ENCODE data around the gene XAB2.

Gene XAB2

DNA sequence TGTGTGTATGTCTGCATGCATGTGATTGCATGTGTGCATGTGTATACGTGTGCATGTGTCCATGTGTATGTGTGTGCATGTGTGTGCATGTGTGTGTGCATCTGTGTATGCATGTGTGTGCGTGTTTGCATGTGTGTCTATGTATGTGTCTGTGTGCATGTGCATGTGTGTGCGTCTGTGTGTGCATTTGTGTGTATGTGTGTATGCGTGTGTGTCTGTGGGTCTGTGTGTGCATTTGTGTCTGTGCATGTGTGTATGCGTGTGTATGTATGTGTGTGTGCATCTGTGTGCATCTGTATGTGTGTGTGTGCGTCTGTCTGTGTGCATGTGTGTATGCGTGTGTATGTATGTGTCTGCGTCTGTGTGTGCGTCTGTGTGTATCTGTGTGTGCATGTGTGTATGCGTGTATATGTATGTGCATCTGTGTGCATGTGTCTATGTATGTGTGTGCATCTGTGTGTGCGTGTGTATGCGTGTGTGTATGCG, 10.6 kb upstream of the XAB2 start:
- Histone ChIP-seq H3K36me3 (ENCODE audit: insufficient read depth, low read depth, low read length) (no peaks in the 10 kb centered on the region), H3K9me3 (ENCODE audit: insufficient read depth, low read depth, low read length) (no peaks in the 10 kb centered on the region), H3K4me1 (ENCODE audit: insufficient read depth, low read length) (no peaks in the 10 kb centered on the region), H3K4me3 (ENCODE audit: low read length) (no peak overlapping the region), H3K9ac (ENCODE audit: low read depth, low read length) (no peak overlapping the region), H3K27ac (ENCODE audit: low read length) (no peak overlapping the region), H3K27me3 (ENCODE audit: insufficient read depth, low read length) (peaks cover 19% of the 10 kb centered on the region)

DNA sequence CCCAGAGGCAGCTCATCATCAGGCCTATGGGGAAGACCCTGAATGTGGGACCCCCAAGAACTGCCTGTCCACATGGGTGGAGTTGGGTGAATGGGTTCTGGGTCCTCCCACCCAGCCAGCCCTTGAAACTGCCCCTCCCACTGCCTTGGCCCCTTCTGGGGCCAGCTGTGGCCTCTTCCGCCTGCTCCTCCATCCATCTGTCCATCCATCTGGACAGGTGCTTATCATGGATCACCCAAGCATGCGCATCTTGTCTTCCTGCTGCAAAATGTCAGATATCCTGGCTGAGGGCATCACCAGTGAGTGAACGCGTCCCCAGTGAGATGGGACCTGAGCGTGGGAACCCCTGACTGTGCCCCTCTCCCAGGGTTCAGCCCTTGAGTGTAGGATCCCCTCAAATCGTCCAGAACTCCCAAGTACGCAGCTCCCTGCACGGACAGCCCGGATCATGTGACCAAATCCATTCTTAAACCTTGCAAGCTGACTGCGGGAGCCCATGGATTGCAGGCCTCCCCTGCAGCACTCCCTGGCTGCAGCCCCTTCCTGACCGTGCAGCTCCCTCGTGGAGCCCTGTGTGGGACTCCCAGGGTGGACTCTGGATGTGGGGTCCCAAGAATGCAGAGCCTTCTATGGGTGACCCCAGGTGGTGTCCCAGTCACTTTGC, 9.6 kb upstream of the XAB2 start:
- H3K36me3 ChIP-seq (ENCODE audit: insufficient read depth, low read depth, low read length): no peaks in the 10 kb centered on the region
- no peaks in the 10 kb centered on the region for H3K4me1 ChIP-seq (ENCODE audit: insufficient read depth, low read length)
- no peaks in the 10 kb centered on the region for H3K9me3 ChIP-seq (ENCODE audit: insufficient read depth, low read depth, low read length)
- peaks cover 28% of the 10 kb centered on the region for H3K27me3 ChIP-seq (ENCODE audit: insufficient read depth, low read length)
- no peak overlapping the region for H3K9ac ChIP-seq (ENCODE audit: low read depth, low read length)
- no peak overlapping the region for H3K27ac ChIP-seq (ENCODE audit: low read length)
- H3K4me3 ChIP-seq (ENCODE audit: low read length): no peak overlapping the region

DNA sequence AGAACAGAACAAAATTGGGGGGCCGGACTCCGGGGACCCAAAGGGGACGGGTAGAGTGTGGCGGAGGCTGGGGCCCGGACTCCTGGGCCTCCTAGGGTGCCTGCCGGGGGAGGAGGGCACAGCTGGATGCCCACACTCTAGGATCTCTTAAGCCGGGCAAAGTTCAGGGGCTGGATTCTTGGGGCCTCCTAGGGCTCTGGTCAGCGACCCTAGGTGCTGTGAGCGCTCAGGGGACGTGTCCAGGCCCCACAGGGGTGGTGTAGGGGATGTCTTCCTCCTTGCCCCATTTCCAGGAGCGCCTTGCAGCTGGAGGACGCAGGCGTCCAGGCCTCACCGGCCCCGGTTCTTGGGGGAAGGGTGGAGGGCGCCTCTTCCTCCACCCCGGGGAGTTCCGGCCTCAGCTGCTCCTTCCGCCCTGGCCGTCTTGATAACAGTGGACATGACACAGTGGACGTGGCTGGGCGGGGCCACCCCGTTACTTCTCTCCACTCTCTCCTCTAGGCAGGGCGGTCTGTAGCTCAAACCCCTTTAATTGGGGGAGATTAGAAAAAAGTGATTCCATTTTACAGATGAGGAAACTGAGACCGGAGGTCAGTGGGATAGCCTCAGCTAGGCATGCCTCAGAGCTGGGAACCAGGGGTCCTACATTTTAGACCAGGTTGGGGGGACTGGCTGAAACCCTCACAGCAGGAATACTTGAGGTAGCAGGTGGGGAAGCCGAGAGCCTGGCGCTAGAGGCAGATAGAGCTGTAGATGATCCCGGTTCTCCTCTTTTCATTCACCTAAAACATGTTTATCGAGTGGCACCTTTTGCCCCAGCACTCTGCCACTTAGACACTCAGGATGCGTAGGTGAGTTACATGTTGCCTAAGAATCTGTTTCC, 8.3 kb upstream of the XAB2 start:
- Histone ChIP-seq H3K9me3 (ENCODE audit: insufficient read depth, low read depth, low read length) (no peaks in the 10 kb centered on the region), H3K27me3 (ENCODE audit: insufficient read depth, low read length) (peaks cover 31% of the 10 kb centered on the region), H3K4me1 (ENCODE audit: insufficient read depth, low read length) (no peaks in the 10 kb centered on the region), H3K9ac (ENCODE audit: low read depth, low read length) (peak overlapping the region; percentile 76), H3K36me3 (ENCODE audit: insufficient read depth, low read depth, low read length) (no peaks in the 10 kb centered on the region), H3K4me3 (ENCODE audit: low read length) (peak overlapping the region; percentile 79), H3K27ac (ENCODE audit: low read length) (no peak overlapping the region)

DNA sequence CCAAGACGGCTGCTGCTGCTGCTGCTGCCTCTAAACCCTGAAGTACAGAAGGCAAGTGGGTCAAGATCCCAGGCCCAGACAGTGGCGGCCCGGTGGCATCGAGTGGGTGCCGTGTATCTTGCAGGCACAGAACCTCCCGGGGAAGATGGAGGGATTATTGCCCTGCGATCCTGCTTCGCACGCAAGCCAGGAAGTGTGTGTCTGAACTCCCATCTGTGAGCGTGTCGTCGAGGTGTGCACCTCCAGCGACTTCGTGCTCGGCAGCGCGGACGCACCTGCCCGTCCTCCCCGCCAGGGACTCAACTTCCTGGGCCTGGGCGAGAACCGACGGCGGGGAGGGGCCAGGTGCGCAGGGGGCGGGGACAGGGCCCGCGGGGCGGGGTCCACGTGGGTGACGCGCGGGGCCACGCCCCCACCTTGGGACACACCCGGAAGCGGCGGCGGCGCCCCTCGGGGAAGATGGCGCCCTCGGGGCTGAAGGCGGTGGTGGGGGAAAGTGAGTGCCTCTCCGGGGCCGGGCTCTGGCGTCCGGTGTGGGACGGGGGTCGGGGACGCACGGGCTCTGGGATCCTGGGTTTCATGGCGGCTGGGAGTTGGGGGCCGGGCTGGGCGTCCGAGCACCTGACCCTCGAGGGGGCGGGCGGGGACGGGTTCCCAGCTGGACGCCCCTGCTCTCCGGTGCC, 7.5 kb upstream of the XAB2 start, which contains the start of gene STXBP2:
Gene STXBP2, plus strand, starts transcription at position 420 of the 683 bp plus-strand sequence. Its CDS starts 40 bp downstream, at position 460.
- Histone ChIP-seq H3K27ac (ENCODE audit: low read length) (no peak within 1 kb of the TSS), H3K4me3 (ENCODE audit: low read length) (peak within 1 kb of the TSS; percentile 79), H3K4me1 (ENCODE audit: insufficient read depth, low read length) (no peaks in the 10 kb centered on the region), H3K9me3 (ENCODE audit: insufficient read depth, low read depth, low read length) (no peaks in the 10 kb centered on the region), H3K27me3 (ENCODE audit: insufficient read depth, low read length) (peaks cover 31% of the 10 kb centered on the region), H3K9ac (ENCODE audit: low read depth, low read length) (peak within 1 kb of the TSS; percentile 76), H3K36me3 (ENCODE audit: insufficient read depth, low read depth, low read length) (no peaks in the 10 kb centered on the region)

DNA sequence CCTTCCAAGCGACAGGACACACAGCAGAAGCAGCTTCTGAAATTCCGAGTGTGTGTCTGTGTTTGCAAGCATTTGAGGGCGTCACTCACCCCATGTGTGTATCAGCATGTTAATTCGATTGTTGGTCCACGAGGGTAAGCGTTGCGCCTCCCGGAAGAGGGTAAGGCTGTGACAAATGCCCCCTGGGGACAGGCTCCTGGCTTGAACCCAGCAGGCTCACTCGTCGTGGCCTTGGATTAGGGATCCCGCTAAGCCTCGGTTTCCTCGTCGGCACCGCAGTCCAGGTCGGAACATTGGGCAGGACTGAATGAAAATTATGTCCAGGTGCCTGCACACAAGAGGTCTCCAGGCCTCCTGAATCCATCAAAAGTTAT, 7.0 kb upstream of the XAB2 start:
- H3K4me3 ChIP-seq (ENCODE audit: low read length): peak overlapping the region; percentile 18; the same call in 1 of the 2 replicates
- H3K27me3 ChIP-seq (ENCODE audit: insufficient read depth, low read length): peaks cover 31% of the 10 kb centered on the region
- H3K27ac ChIP-seq (ENCODE audit: low read length): no peak overlapping the region
- no peaks in the 10 kb centered on the region for H3K9me3 ChIP-seq (ENCODE audit: insufficient read depth, low read depth, low read length)
- no peak overlapping the region for H3K9ac ChIP-seq (ENCODE audit: low read depth, low read length)
- no peaks in the 10 kb centered on the region for H3K4me1 ChIP-seq (ENCODE audit: insufficient read depth, low read length)
- H3K36me3 ChIP-seq (ENCODE audit: insufficient read depth, low read depth, low read length): no peaks in the 10 kb centered on the region

DNA sequence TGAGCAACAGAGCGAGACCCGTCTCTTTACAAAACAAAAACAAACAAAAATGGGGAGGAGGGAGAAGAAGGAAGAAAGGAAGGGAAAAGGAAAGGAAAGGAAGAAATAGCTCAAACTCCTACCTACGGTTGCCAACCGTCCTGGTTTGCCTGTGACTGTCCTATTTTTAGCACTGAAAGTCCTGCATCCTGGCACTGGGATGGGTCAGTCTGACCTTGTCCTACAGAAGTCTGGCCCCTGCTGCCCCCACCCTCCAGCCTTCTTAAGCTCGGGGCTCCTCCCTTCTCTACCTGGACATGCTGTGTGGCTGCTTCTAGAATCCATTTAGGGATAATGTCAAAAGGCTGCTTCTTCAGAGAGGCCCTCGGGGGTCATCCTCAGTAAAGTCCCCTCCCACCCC, 6.3 kb upstream of the XAB2 start:
- Histone ChIP-seq H3K27ac (ENCODE audit: low read length) (no peak overlapping the region), H3K9ac (ENCODE audit: low read depth, low read length) (no peak overlapping the region), H3K4me1 (ENCODE audit: insufficient read depth, low read length) (no peaks in the 10 kb centered on the region), H3K27me3 (ENCODE audit: insufficient read depth, low read length) (peaks cover 31% of the 10 kb centered on the region), H3K4me3 (ENCODE audit: low read length) (no peak overlapping the region), H3K9me3 (ENCODE audit: insufficient read depth, low read depth, low read length) (no peaks in the 10 kb centered on the region), H3K36me3 (ENCODE audit: insufficient read depth, low read depth, low read length) (no peaks in the 10 kb centered on the region)

DNA sequence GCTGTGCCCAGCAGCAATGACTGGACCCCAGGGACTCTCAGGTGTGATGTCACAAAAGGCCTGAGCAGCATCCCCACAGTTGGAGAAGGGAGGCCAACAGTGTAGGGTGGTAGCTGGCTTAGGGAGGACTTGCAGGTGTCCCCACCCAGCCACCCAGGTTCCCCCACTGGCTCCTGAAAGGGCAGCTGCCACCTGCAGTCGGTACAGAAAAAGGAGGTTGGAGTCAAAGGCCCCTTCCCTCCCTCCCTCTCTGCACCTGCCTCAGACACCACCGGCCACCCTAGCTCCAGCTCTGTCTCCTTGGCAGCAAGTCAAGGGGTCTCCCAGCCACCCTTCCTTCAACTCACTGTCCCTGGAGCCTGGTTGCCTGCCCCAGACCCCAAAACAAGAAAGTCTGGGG, 4.4 kb upstream of the XAB2 start, which contains the start of gene PCP2:
Gene PCP2, minus strand, starts transcription at position 22 of the 400 bp plus-strand sequence. CDS start 262 bp downstream, outside the sequence.
- Histone ChIP-seq H3K27me3 (ENCODE audit: insufficient read depth, low read length) (peaks cover 31% of the 10 kb centered on the region), H3K9ac (ENCODE audit: low read depth, low read length) (no peak within 1 kb of the TSS), H3K36me3 (ENCODE audit: insufficient read depth, low read depth, low read length) (no peaks in the 10 kb centered on the region), H3K9me3 (ENCODE audit: insufficient read depth, low read depth, low read length) (no peaks in the 10 kb centered on the region), H3K27ac (ENCODE audit: low read length) (no peak within 1 kb of the TSS), H3K4me1 (ENCODE audit: insufficient read depth, low read length) (no peaks in the 10 kb centered on the region), H3K4me3 (ENCODE audit: low read length) (no peak within 1 kb of the TSS)

DNA sequence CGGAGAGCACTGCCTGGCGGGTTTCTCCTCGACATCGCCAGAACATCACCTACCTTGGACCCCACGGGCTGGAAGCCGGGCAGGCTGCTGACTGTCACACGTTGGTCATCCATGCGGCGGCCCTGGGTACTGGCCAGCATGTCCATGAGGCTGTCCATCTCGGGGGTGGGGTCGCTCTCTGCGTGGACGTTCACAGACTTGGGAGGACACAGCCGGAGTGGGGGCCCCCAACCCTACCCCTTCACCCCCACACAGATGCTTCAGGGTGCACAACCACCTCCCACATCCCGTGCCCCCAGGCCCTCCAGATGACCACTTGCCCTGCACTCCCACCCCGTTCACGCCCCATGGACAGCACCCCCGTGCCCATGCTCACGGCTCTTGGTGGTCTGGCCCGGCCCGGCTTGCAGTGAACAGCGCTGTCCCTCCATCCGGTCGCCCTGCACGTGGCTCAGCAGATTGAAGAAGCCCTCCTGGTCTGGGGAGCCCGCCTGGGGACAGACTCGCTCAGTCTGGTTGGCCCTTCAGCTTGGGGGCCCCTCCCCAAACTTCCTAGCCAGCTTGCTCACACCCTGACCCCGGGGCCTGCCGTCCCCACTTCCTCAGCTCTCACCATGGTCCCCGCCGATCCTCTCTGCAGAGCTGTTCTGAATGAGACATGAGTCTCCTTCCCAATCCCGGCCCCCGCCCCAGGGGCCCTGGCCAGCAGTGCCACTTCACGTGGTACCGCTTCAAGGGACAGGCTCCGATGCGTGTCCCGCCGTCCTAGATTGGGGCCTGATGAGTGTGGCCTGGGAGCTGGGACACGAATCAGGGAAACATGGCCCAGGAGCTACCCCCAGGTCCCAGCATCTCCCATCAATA, 3.2 kb upstream of the XAB2 start:
- Histone ChIP-seq H3K4me3 (ENCODE audit: low read length) (no peak overlapping the region), H3K9me3 (ENCODE audit: insufficient read depth, low read depth, low read length) (no peaks in the 10 kb centered on the region), H3K4me1 (ENCODE audit: insufficient read depth, low read length) (no peaks in the 10 kb centered on the region; the same call in 1 of the 2 replicates), H3K36me3 (ENCODE audit: insufficient read depth, low read depth, low read length) (no peaks in the 10 kb centered on the region), H3K27me3 (ENCODE audit: insufficient read depth, low read length) (peaks cover 31% of the 10 kb centered on the region), H3K27ac (ENCODE audit: low read length) (no peak overlapping the region), H3K9ac (ENCODE audit: low read depth, low read length) (no peak overlapping the region)

DNA sequence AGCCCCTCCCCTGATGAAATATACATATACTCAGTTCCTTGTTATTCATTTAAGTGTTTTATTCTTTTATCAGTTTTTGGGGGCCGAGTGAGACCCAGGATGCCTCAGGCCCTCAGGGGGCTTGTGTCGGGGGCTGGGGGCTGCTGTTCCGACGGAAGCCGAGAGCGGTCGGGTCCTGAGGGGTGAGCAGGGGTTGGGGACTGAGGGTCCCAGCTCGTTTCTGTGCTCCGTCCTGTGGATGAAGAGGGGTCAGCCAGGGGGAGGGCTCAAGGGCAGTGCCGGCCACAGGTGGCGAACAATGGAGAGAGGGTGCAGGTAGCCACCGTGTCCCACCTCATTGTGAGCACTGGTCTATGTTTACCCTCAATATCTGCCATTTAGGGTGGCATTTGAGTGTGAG, 2.2 kb upstream of the XAB2 start:
- H3K36me3 ChIP-seq (ENCODE audit: insufficient read depth, low read depth, low read length): no peaks in the 10 kb centered on the region
- H3K4me3 ChIP-seq (ENCODE audit: low read length): no peak overlapping the region
- no peak overlapping the region for H3K27ac ChIP-seq (ENCODE audit: low read length)
- peaks cover 29% of the 10 kb centered on the region for H3K27me3 ChIP-seq (ENCODE audit: insufficient read depth, low read length)
- H3K4me1 ChIP-seq (ENCODE audit: insufficient read depth, low read length): no peaks in the 10 kb centered on the region; the same call in 1 of the 2 replicates
- H3K9ac ChIP-seq (ENCODE audit: low read depth, low read length): no peak overlapping the region
- H3K9me3 ChIP-seq (ENCODE audit: insufficient read depth, low read depth, low read length): no peaks in the 10 kb centered on the region

DNA sequence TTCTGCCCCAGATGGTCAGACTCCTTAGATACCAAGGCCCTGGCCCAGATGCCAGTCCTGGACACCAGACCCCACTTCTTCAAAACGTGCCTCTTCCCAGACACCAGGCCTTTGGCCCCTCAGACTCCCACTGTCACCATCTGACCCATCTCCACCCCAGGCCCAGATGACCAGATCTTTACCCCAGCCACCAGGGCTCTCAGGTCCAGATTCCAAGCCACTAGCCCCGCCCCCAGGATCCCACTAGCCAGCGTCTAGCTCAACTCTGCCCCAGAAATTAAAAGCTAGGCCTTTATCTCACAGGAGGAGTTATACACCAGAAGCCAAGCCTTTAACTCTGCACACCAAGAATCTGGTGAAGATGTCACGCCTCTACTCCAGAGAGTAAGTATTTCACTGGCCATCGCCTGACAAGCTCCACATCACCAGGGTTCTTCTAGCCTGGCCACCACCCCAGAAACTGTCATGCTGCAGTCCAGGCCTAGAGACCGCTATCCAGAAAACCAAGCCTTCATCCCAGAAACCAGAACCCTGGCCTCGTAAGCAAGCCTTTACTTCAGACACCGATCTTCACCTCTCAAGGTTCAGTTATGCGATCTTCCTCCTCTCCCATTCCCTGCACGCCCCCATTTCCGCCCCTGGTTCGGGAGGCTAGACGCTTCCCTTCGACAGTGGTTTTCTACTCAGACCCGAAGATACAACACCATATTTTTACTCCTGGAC, 595 bp downstream of the XAB2 start:
- Histone ChIP-seq H3K4me1 (ENCODE audit: insufficient read depth, low read length) (no peaks in the 10 kb centered on the region; the same call in 1 of the 2 replicates), H3K27me3 (ENCODE audit: insufficient read depth, low read length) (peaks cover 1% of the 10 kb centered on the region; the same call in 1 of the 2 replicates), H3K9ac (ENCODE audit: low read depth, low read length) (peak overlapping the region; percentile 87), H3K27ac (ENCODE audit: low read length) (no peak overlapping the region), H3K36me3 (ENCODE audit: insufficient read depth, low read depth, low read length) (0 out of 2 replicates have a peak, but pooled peaks cover 8% of the 10 kb centered on the region), H3K4me3 (ENCODE audit: low read length) (peak overlapping the region; percentile 97), H3K9me3 (ENCODE audit: insufficient read depth, low read depth, low read length) (no peaks in the 10 kb centered on the region)

Measured in iPS-20b (cell line).